GM12892 (cell line): ENCODE measurements around the gene PLXNB3.
"Not testable (repeated sequence)": the region's sequence is repeated elsewhere in the genome, so short reads cannot be mapped to it uniquely, and the experiment has no call there.

Source experiments
- POLR2A ChIP-seq: IDR thresholded peaks from 2 replicates; pipeline ENCODE4 v1.6.1; 2011; ENCODE audit warnings: low read depth, low read length, control low read depth
- TAF1 ChIP-seq: IDR thresholded peaks from 2 replicates; pipeline ENCODE4 v1.6.1; 2011; ENCODE audit warnings: low read depth, mild to moderate bottlenecking, control low read depth, low read length, borderline replicate concordance

- TF ChIP-seq POLR2A, TAF1: not testable (repeated sequence)
These were observed 54.0 kb downstream of the PLXNB3 start for GRCh38 chrX:153818064-153818463.
